ENCODE measurements around the gene FAM107B. TPM values are rescaled to one million over a fixed set of nuclear protein-coding genes. Genes with fewer than 3 reads are reported as not detected.

FAM107B gene
- total RNA-seq, 1 experiment from 2014 or later: 24.5 TPM

GRCh38 chr10:14609178-14609577 lies 165.5 kb downstream of the FAM107B start:
- Histone ChIP-seq H3K23me2 (ENCODE audit: insufficient read length, low read depth, low read length, poor library complexity, severe bottlenecking) (no peaks in the 10 kb centered on the region), H2AK5ac (ENCODE audit: insufficient read length, low read length) (no peak overlapping the region), H2BK5ac (ENCODE audit: insufficient read length, low read length) (no peak overlapping the region), H2BK15ac (ENCODE audit: low read depth, low read length) (no peak overlapping the region), H3K79me1 (ENCODE audit: insufficient read depth, low read depth, low read length, poor library complexity, severe bottlenecking) (no peaks in the 10 kb centered on the region), H3T11ph (ENCODE audit: low read length) (no peak overlapping the region), H4K8ac (replicated peaks; ENCODE audit: insufficient read length, low read depth, low read length) (no peak overlapping the region), H3K4me1 (ENCODE audit: insufficient read depth, low read length) (no peaks in the 10 kb centered on the region), H3K4me2 (ENCODE audit: insufficient read depth, insufficient read length, low read length) (no peak overlapping the region), H4K91ac (ENCODE audit: insufficient read length, low read depth, low read length) (no peak overlapping the region), H3K27me3 (ENCODE audit: insufficient read depth, low read length) (no peaks in the 10 kb centered on the region; the same call in 1 of the 2 replicates), H3K14ac (ENCODE audit: insufficient read depth, low read length) (no peak overlapping the region), H4K20me1 (ENCODE audit: control insufficient read depth, insufficient read depth, insufficient read length) (no peaks in the 10 kb centered on the region), H3K56ac (ENCODE audit: insufficient read length, low read depth, low read length) (no peak overlapping the region), H2BK12ac (ENCODE audit: insufficient read length, low read depth, low read length) (no peak overlapping the region), H3K9me3 (ENCODE audit: control insufficient read depth, low read depth, low read length) (no peaks in the 10 kb centered on the region), H3K18ac (ENCODE audit: insufficient read length, low read depth, low read length) (no peak overlapping the region), H2BK120ac (ENCODE audit: low read depth, low read length, poor library complexity, severe bottlenecking) (no peak overlapping the region), H3K4ac (ENCODE audit: low read depth, low read length) (no peak overlapping the region), H2BK20ac (ENCODE audit: low read depth, low read length, poor library complexity, severe bottlenecking) (no peak overlapping the region), H3K23ac (ENCODE audit: insufficient read length, low read depth, low read length) (no peak overlapping the region), H4K5ac (ENCODE audit: insufficient read length, low read depth, low read length) (no peak overlapping the region), H3K27ac (ENCODE audit: insufficient read length, low read depth, low read length) (no peak overlapping the region), H3K9ac (ENCODE audit: extremely low read depth, insufficient read length, low read length) (no peak overlapping the region), H2AFZ (ENCODE audit: low read length) (no peak overlapping the region), H3K79me2 (ENCODE audit: insufficient read depth, low read length) (no peaks in the 10 kb centered on the region)
- no peaks in the 10 kb centered on the region for H3K9me3 Mint-ChIP-seq
- peaks cover 7 to 8% of the 10 kb centered on the region in 2 experiments for H3K4me1 Mint-ChIP-seq
- TF ChIP-seq CTCF (conservative IDR thresholded peaks at IDR 0.05): no peak
- no peak for DNase-seq
- no peaks in the 10 kb centered on the region for H3K36me3 Mint-ChIP-seq (ENCODE audit: insufficient read depth in 1 of 3, low read depth in 3 of 3)
- peaks cover 28% of the 10 kb centered on the region for H3K27me3 Mint-ChIP-seq (ENCODE audit: low read depth)
- no CpG with 5 or more reads among the region's 1 CpG for WGBS (ENCODE audit: extremely low coverage, insufficient read length, low lambda C conversion rate)
- H3K27ac Mint-ChIP-seq: no peak overlapping the region; a peak in 1 of 7 replicates
- H3K4me3 Mint-ChIP-seq: no peak overlapping the region

Measured in H9 (cell line).